ENCODE measurements around the gene SSBP3.
A peak's percentile ranks its signal among the peaks of the same experiment; 100 is the strongest.
"Not testable (repeated sequence)": the region's sequence is repeated elsewhere in the genome, so short reads cannot be mapped to it uniquely, and the experiment has no call there.

Gene SSBP3

DNA sequence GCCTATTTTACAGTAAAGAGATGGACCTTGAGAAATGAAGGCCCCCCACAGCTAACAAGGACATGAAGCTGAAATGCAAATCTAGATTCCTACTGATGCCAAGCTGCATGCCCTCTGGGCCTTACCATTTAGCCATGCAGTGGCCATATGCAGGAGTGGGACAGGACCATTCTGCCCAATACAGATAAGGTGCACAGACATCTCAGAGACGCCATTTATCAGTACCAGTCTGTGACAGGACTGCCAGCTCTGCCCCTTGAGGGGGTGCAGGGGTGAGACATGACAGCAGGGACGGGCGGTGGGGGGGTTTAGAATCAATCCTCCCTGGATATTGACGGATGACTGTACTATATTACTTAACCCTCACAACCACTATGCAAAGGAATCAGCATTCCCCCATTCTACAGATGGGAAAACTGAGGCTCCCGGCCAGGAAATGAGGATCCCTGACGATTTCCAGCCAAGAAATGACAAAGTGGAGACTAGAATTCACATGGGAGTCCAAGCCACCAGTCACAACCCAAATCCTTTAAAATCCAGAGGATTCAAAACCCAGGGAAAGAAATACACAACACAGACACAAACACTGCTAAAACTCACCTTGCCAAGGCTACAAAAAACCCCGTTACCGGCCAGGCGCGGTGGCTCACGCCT is 10.8 kb downstream of the SSBP3 start:
- DNase-seq (ENCODE audit: extremely low read depth in 1 of 2, low read depth in 1 of 2) = no peak

DNA sequence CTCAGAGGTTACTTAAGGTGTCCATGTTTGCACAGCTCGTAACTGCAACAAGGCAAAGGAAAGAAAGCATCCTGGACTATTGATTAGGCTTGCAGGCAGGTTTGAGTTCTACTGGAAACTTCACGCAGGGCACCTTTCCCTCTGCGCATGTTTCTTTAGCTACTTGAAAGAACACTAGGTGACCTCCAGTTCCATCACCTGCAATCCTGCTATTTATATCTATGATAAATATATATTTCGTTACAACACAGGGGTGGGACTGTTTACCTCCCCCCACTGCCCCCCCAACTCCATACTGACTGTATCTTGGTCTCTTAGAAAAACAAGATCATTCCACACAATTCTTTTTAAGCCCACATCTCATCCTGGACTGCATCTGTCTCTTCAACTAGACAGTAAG is 12.1 kb downstream of the SSBP3 start:
- no peak for DNase-seq (ENCODE audit: extremely low read depth in 1 of 2, low read depth in 1 of 2)

DNA sequence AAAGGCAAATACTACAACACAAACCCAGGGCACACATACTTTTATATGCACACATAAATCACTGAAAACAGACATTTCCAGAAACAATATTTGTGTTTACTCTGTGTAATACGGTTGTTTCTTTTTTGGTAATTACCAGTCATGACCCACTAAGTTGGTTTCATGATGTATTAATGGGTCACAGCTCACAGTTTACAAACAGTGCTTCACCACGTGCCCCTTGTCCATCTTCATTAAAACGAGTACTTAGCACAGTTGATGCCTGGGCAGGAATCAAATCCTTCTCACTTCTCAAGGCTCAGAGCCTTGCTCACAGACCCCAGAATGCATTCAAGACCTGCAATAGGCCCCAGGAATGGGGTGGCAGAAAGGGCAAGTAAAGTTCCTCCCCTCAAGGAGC is 13.8 kb downstream of the SSBP3 start:
- no peak for DNase-seq (ENCODE audit: extremely low read depth in 1 of 2, low read depth in 1 of 2)

DNA sequence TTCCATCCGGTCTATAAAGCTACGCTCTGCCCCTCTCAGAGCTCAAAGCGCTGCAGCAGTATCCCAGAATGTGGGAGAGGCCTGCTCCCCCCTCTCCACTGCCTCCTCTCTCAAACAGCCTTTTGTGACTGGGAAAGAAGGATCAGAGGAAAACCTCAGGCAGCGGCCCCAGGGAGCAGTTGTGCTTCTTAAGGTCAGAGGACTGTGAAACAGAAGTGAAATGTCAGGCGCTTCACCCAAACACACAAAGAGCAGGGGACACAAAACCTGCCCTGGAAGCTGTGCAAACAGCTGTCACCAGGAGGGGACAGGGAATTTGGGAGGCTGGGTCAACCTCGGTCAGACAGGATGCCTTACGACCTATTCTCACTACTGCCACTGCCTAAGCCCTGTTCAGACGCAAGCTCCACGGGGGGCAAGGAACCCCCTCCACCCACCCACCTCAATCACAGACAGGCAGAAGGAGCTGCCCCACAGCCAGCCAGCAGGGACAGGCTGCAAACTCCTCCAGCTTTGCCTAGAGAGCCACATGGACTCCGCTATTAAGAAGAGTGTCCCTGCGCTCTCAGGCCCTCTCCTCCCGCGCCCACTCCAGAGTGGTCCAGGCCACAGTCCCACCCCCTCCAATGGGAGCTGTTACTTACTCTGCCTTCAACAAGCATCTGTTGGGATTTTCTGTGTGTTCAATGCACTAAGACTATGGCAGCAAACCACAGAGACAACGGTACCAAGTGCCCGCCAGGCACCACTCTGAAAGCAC is 14.6 kb downstream of the SSBP3 start:
- DNase-seq (ENCODE audit: extremely low read depth in 1 of 2, low read depth in 1 of 2) = no peak

DNA sequence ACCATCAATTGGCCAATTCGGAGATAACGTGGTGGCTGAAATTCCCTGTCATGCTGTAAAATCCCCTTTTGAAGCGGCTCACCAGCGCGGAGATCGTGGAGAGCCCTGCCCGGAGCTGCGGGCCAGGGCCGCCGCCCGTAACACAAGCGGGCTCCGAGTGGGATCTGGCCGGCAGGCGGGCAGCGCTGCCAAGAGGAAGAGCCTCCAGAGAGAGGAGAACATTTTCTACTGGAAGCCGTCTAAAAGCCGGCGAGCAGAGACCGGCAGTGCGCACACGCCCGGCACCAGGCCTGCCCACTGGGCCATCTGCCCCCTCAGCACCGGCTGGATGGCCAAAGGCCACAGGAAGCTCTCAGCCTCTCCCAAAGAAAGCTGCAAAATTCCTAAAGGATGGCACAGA is 15.5 kb downstream of the SSBP3 start:
- DNase-seq (ENCODE audit: extremely low read depth in 1 of 2, low read depth in 1 of 2) = no peak

DNA sequence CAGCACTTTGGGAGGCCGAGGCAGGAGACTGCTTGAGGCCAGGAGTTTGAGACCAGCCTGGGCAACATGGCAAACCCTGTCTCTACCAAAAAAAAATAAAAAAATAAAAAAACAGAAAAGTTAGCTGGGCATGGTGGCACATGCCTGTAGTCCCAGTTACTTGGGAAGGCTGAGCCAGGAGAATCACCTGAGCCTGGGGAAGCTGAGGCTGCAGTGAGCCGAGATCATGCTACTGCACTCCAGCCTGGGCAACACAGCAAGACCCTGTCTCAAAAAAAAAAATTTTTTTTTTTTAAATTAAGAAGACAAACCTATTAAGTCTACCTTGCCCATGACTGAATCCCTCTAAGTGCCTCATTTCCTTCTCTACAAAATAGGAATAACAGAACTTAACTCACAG is 16.6 kb downstream of the SSBP3 start:
- not testable (repeated sequence) for DNase-seq (ENCODE audit: extremely low read depth in 1 of 2, low read depth in 1 of 2)

DNA sequence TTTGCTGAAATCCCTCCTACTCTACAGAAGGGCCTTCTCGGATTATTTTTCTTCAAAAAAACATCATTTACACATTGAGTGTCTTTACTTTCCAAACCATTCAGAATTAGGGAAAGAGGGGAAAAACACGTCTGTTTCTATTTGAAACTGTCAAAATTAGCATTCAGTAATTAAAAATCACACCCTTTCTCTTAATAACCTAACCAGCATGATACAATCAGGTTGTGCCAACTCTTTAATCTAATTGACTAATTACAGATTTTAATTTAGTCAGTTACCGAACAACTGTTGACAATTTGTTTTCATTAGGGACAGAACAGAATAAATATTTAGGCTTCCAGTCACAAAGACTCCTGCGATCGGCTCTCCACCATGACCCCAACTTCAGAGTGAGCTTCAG is 18.8 kb downstream of the SSBP3 start:
- no peak for DNase-seq (ENCODE audit: extremely low read depth in 1 of 2, low read depth in 1 of 2)

DNA sequence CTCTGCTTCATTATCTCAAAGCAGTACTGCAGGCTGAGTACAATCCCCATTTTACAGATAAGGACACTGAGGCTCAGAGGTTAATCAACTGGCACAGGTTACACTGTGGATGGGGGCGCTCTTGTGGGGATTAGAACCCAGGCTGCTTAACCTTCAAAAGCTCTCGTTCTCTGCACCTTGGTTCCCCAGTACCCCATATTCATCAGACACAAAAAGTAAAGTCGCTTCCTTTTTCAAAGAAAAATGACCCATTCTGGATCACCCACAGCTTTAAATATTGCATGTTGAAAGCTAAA is 20.5 kb downstream of the SSBP3 start:
- DNase-seq (ENCODE audit: extremely low read depth in 1 of 2, low read depth in 1 of 2) = no peak

DNA sequence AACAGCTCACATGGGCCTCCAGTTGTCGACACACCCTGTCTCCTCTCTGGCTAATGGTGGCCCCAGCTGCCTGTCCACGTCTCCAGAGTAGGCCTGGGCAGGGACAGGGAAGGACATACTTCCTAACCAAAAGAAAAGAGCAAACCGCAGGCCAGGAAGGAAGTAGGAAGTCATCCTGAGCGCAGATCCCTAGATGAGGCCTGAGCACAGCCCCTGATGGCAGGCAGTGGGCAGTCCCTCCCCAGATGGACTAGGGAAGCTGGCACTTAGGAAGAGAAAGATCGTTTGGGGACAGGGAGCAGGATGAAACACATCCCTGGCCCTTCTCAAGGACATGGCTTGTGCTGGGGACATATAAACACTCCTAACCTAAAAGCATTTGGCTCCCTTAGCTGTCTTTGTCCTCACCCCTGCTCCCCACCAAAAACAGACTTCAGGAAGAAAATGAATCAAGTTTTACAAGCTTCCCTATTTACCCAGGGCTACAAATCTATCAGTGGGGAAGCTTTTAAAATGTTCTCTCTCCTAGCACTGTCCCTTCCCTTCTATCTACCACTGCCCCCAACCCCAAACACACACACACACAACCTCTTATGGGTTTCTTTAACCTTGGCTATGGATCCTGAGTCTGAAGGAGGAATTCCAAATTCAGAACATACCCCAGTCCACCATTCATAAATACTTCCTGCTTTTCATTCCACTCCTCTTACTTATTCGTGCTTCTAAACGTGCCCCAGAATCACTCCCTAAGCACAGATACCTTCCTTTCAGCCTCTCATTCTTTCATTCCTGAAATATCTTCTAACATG is 21.1 kb downstream of the SSBP3 start:
- no peak for DNase-seq (ENCODE audit: extremely low read depth in 1 of 2, low read depth in 1 of 2)

DNA sequence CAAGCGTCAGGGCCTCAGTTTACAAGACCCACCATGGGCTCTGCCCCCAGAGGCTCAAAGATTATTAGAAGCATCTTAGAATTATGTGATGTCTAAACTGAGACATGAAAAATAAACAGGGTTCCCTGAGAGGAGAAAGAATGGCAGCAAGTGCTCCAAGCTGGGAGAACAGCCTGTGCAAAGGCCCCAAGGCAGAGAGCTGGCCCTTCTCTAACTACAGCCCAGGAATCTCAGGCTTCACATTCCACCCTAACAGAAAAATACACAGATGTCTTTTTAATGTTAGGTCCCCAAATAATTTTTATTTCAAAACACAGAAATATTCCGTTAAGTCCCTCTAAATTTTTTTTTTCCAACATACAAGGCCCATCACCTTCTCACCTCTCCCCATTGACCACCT is 21.7 kb downstream of the SSBP3 start:
- no peak for DNase-seq (ENCODE audit: extremely low read depth in 1 of 2, low read depth in 1 of 2)

DNA sequence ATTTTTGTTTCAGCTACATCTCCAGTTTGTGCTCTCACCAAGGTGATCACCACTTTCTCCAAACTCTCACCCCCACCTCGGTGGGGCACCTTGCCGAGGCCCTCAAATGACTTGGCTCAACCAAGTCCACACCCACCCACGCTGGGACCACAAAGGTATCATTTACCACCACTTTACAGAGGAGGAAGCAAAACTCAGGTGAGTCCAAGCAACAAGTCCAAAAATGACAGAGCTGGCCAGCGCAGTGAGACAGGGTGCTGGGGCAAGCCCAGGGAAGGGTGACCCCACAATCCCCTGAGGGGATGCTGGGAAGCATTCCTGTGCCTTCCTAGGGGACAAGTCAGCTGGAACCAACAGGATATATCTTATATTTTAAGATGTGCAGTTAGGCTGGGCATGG is 24.7 kb downstream of the SSBP3 start:
- no peak for DNase-seq (ENCODE audit: extremely low read depth in 1 of 2, low read depth in 1 of 2)

DNA sequence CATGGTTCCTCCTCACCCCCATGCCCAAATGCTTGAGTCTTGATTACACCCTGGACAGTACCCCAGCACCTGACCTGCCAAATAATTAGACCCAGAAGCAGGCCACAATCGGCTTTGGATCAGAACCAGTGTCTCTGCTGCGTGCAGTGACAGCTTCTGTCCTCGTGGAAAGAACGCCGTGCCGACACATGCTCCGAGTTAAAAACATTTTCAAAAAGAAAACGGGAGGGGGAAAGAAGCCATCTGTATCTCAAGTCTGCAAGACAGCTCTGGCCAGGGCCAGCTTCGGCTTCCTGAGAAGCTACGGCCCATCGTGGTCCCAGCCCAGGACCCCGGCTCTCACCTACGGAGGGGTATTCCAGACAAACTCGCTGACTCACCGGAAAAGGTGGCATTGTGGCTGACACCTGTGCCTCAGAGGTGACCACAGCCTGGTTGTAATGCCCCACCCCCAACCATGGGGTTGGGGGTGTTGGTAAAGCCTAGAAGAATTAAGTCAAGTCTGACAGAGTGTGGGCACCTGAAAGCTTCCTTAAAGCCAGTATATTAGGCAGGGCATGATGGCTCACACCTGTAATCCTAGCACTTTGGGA is 25.8 kb downstream of the SSBP3 start:
- peak in 1 of 2 donors; percentile 36 for DNase-seq (ENCODE audit: extremely low read depth in 1 of 2, low read depth in 1 of 2)

DNA sequence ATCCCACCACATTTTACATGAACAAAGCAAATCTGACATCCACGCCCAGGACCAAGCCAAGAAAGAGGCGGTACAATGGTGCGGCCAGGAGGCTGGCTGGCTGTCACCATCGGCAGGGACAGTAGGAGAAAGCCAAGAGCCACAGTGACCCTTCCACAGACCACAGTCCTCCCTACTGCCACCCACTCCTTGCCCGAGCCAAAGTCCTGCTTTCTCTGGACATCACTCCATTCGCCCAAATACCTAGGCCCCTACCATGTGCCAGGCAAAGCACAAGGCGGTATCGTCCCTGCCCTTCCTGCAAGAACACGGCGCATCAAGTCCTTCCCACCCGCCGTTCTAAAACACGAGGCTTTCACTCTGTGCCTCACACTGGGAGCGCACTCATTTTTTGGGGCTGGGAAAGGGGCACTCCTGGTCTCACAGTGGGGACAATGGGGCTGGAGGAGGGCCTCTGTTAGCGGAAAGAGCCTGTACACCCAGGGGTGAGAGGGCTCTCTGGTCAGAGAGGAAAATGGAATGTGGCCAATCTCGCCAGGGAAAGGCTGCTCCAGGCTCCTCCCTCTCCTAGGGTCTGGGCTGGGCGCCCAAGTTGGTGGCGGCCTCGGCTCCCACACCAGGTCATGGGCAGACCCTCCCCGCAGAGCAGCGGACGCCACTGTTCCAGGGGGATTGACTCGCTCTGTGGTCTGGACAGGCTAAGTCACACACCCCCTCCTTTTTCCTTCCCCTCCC is 26.5 kb downstream of the SSBP3 start:
- DNase-seq (ENCODE audit: extremely low read depth in 1 of 2, low read depth in 1 of 2) = no peak

DNA sequence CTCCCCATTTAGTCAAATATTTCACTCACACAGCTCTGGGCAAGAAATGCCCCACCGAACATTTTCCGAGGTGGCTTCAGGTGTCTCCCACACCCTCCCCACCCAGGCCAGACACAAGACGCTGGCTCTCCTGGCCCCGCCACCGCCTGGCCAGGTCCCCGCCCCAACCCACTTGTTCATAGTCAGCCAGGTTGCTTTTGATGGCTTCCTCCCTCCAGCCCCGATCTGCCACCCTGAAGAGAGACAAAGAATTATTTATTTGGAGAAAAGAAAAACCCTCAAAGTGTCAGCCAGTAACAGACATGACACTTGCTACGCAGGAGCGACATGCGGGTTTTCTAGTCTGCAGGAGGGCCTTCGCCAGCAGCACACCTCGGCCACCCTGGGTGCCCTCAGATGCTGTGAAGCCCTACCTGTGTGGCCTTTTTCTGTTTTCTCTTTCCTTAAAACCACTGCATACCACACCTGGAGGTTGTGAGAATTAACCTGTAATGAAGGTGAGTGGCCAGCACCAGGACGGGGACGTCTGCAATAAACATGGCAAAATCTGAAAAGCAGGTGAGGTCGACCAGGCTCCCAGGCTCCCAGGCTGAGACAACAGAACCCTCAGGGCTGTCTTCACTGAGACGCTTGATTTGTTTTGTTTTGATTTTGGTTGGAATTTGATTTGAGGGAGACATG is 27.2 kb downstream of the SSBP3 start:
- DNase-seq (ENCODE audit: extremely low read depth in 1 of 2, low read depth in 1 of 2) = no peak

DNA sequence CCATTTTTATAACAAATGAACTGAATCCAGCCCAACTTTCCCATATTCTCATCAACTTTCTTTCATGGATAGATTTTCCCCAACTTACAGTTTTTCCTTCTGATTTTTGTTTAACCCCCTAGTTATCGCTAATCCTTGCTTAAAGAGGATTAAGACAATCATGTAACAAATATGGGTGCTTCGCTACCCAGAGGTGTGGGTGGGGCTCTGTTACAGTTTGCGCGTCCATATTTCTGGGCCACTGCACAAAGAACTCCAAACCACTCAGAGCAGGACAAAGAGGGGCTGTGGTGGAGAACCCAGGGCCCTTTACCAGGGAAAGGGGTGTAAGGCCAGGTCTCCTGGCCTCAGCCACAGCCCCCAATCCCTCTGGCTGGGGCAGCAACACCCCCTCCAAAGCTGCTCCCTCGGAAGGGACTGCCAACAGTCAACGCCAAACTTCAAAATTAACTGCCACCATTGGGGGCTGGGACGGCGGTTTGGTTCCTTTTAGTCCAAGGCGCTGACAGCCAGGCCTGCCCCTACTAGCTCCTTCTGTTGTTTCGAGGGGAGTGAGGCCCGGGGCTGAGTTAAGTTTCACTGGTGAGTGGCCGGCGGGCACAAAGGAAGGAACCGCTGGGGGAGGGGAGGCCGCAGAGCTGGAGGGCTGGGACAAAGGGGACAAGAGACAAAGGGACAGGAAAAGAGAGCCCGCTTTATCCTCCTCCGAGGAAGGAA is 27.9 kb downstream of the SSBP3 start:
- DNase-seq (ENCODE audit: extremely low read depth in 1 of 2, low read depth in 1 of 2) = no peak

DNA sequence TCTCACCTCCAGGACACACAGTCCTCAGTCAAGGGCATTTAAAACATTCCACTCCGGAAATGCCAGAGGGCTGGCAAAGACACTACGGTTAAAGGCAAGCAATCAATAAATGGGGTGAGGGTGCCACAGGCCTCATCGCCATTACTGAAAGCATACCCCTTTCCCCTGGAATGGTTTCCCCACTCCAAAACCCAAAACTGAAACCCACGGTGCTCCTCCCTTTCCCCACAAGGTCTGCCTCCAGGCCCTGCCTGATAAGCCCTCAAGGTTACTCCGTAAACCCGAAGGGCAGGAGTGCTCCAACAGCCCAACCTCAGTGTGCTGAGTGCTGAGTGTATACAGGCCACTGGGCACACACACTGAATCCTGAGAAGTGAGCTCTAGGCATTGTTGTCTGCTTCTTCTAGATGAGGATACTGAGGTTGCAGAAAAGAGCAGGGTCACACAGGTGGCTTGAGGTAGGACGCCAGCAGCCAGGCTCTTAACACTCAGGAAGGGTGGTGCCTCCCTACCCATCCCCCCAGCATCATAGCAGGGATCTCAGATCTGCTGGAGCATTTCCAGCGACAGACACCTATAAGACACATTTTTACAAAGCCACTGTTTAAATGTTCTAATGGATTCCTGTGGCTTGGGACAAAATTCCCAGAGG is 29.0 kb downstream of the SSBP3 start:
- DNase-seq (ENCODE audit: extremely low read depth in 1 of 2, low read depth in 1 of 2) = no peak

DNA sequence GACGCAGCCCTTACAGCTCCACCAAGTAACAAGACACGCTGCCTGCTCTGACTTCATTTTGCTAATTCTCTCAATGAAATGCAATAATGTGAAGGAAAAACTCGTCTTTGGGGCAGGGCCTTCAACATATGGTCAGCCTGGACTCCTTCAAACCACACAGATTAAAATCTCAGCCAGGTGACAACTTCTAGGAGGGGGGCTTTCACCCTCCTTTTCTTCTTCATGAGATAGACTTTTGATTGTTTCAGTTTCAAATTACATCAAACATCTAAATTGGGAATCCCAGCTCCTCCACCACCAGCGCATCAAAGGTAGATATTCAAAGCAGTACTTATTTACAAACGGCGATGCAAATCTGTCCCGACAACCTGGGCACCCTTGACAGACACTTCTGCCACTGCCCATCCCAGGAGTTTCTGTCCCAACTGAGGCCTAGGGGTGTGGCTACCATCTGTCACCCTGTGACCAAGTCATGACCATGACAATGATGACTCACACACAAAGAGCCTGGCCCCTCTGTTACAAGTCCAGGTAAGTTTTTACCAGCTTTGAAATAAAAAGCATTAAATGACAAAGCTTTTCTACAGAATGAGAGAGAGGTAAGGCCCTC is 29.7 kb downstream of the SSBP3 start:
- DNase-seq (ENCODE audit: extremely low read depth in 1 of 2, low read depth in 1 of 2) = no peak

DNA sequence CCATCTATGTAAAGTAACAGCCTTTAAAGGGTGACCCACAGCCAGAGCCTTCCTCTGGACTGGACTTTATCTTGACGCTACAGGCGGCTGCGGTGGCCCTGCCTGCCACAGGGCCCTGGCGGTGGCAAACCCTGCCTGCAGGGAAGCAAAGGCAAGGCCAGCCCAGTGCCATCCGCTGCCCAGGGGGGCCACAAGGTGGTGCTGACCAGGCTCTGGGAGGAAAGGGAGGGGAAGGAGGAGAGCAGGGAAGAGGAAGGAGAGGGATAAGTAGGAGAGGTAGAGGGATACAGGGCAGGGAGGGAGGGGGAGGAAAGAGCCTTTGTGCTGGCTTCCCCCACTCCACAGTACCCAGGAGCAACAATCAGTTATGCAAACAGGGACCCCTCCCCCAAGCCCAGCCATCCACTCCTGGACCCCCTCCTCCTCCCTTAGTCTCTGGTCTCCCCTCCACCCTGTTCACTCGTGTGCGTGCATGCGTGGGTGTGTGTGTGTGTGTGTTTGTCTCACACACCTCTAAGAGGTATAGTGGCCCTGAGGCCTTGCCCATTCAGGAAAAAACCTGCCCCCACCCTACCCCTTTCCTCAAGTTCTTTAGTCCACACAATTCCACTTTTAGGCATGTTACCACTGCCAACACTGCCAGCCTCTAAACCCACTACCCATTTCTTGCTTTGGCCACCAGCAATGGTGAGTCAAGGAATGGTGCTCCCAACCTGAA is 30.3 kb downstream of the SSBP3 start:
- DNase-seq (ENCODE audit: extremely low read depth in 1 of 2, low read depth in 1 of 2) = no peak

All from stimulated activated CD8-positive, alpha-beta memory T cell treated with anti-CD3 and anti-CD28 coated beads, Interleukin-7, amount 100 ng/mL, for 48 hours (primary cell).